ENCODE data around the gene MTF2. TPM values are rescaled to one million over a fixed set of nuclear protein-coding genes. Genes with fewer than 3 reads are reported as not detected.

MTF2 gene
- total RNA-seq, 1 experiment from 2014 or later: 110 TPM

GRCh38 chr1:93047618-93048017 lies 31.5 kb upstream of the MTF2 start:
- Histone ChIP-seq H3K4me2 (ENCODE audit: insufficient read depth, insufficient read length, low read length) (no peak overlapping the region), H2BK5ac (ENCODE audit: insufficient read length, low read length) (no peak overlapping the region), H3K79me2 (ENCODE audit: insufficient read depth, low read length) (no peaks in the 10 kb centered on the region), H2BK15ac (ENCODE audit: low read depth, low read length) (no peak overlapping the region), H4K5ac (ENCODE audit: insufficient read length, low read depth, low read length) (no peak overlapping the region), H3K18ac (ENCODE audit: insufficient read length, low read depth, low read length) (no peak overlapping the region), H2AFZ (ENCODE audit: low read length) (no peak overlapping the region), H3K79me1 (ENCODE audit: insufficient read depth, low read depth, low read length, poor library complexity, severe bottlenecking) (no peaks in the 10 kb centered on the region), H3K9ac (ENCODE audit: extremely low read depth, insufficient read length, low read length) (no peak overlapping the region), H3K4me1 (ENCODE audit: insufficient read depth, low read length) (no peaks in the 10 kb centered on the region), H3K27ac (ENCODE audit: insufficient read length, low read depth, low read length) (no peak overlapping the region), H4K20me1 (ENCODE audit: control insufficient read depth, insufficient read depth, insufficient read length) (no peaks in the 10 kb centered on the region), H3K23me2 (ENCODE audit: insufficient read length, low read depth, low read length, poor library complexity, severe bottlenecking) (no peaks in the 10 kb centered on the region), H4K8ac (replicated peaks; ENCODE audit: insufficient read length, low read depth, low read length) (no peak overlapping the region), H3K14ac (ENCODE audit: insufficient read depth, low read length) (no peak overlapping the region), H3K27me3 (ENCODE audit: insufficient read depth, low read length) (no peaks in the 10 kb centered on the region), H2BK120ac (ENCODE audit: low read depth, low read length, poor library complexity, severe bottlenecking) (no peak overlapping the region), H2BK20ac (ENCODE audit: low read depth, low read length, poor library complexity, severe bottlenecking) (no peak overlapping the region), H3K56ac (ENCODE audit: insufficient read length, low read depth, low read length) (no peak overlapping the region), H3K23ac (ENCODE audit: insufficient read length, low read depth, low read length) (no peak overlapping the region), H3K4ac (ENCODE audit: low read depth, low read length) (no peak overlapping the region), H3K9me3 (ENCODE audit: control insufficient read depth, low read depth, low read length) (no peaks in the 10 kb centered on the region), H4K91ac (ENCODE audit: insufficient read length, low read depth, low read length) (no peak overlapping the region), H2BK12ac (ENCODE audit: insufficient read length, low read depth, low read length) (no peak overlapping the region), H3T11ph (ENCODE audit: low read length) (no peak overlapping the region), H2AK5ac (ENCODE audit: insufficient read length, low read length) (no peak overlapping the region)
- no peaks in the 10 kb centered on the region for H3K27me3 Mint-ChIP-seq (ENCODE audit: low read depth)
- no peaks in the 10 kb centered on the region for H3K36me3 Mint-ChIP-seq (ENCODE audit: insufficient read depth in 1 of 3, low read depth in 3 of 3)
- no CpG with 5 or more reads among the region's 3 CpGs for WGBS (ENCODE audit: extremely low coverage, insufficient read length, low lambda C conversion rate)
- DNase-seq: no peak
- TF ChIP-seq CTCF (conservative IDR thresholded peaks at IDR 0.05): no peak
- no peak overlapping the region; a peak in 1 of 7 replicates for H3K27ac Mint-ChIP-seq
- no peaks in the 10 kb centered on the region for H3K4me1 Mint-ChIP-seq
- no peaks in the 10 kb centered on the region for H3K9me3 Mint-ChIP-seq
- H3K4me3 Mint-ChIP-seq: no peak overlapping the region
